ENCODE data around the gene INO80E. TPM values are rescaled to one million over a fixed set of nuclear protein-coding genes. Genes with fewer than 3 reads are reported as not detected.

INO80E gene
- total RNA-seq, 2 experiments from 2014 or later, result 75.9 to 79.1 TPM

DNA sequence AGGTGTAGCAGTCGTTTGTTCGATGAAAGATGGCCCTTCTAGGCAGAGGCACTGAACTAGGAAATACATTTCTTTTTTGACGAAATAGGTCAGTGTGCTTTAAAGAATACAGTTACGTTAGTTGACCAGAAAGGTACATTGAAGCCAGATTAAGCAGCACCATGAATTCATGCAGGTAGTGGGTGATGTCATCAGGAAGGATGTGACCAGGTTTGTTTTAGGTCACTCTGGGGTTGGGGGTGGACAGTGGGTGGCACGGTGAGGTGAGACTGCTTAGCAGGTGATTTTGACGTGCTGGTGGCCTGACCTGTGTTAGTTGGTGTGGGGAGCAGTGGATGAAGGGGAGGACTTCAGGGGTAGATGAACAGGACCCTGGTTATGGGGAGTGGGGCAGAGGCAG lies 3.6 kb downstream of the INO80E start:
- Mint-ChIP-seq H3K36me3 (ENCODE audit: low read depth) (peaks cover 25% of the 10 kb centered on the region), H3K27me3 (no peaks in the 10 kb centered on the region), H3K4me1 (ENCODE audit: low read depth) (peaks cover 21% of the 10 kb centered on the region), H3K27ac (no peak overlapping the region), H3K4me3 (no peak overlapping the region), H3K9me3 (no peaks in the 10 kb centered on the region)
- CTCF ChIA-PET, result no interaction called here
- POLR2A ChIA-PET, result interaction anchor here (0.6 kb wide), 1 partner anchor 73 kb away, joined by 3 read pairs; no protein-coding TSS in a partner anchor
- DNase-seq (no peak), ATAC-seq (no peak)
- intact Hi-C loops (cut with micrococcal nuclease), result no loop called here
- TF ChIP-seq, protein P1, sequence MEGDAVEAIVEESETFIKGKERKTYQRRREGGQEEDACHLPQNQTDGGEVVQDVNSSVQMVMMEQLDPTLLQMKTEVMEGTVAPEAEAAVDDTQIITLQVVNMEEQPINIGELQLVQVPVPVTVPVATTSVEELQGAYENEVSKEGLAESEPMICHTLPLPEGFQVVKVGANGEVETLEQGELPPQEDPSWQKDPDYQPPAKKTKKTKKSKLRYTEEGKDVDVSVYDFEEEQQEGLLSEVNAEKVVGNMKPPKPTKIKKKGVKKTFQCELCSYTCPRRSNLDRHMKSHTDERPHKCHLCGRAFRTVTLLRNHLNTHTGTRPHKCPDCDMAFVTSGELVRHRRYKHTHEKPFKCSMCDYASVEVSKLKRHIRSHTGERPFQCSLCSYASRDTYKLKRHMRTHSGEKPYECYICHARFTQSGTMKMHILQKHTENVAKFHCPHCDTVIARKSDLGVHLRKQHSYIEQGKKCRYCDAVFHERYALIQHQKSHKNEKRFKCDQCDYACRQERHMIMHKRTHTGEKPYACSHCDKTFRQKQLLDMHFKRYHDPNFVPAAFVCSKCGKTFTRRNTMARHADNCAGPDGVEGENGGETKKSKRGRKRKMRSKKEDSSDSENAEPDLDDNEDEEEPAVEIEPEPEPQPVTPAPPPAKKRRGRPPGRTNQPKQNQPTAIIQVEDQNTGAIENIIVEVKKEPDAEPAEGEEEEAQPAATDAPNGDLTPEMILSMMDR (IDR thresholded peaks at IDR 0.05), result no peak

- intact Hi-C loops (cut with micrococcal nuclease), result no loop called here
- Mint-ChIP-seq H3K36me3 (ENCODE audit: low read depth) (peaks cover 20% of the 10 kb centered on the region), H3K27me3 (no peaks in the 10 kb centered on the region), H3K9me3 (no peaks in the 10 kb centered on the region), H3K4me1 (ENCODE audit: low read depth) (peaks cover 18% of the 10 kb centered on the region), H3K27ac (no peak overlapping the region), H3K4me3 (no peak overlapping the region)
- TF ChIP-seq, protein P1 (IDR thresholded peaks at IDR 0.05), result no peak
- ATAC-seq (no peak), DNase-seq (no peak)
- ChIA-PET CTCF (no interaction called here), POLR2A (interaction anchor here (0.6 kb wide), 1 partner anchor 202 kb away, joined by 3 read pairs; no protein-coding TSS in a partner anchor)
These were observed 4.9 kb downstream of the INO80E start for GRCh38 chr16:30000735-30001631.

DNA sequence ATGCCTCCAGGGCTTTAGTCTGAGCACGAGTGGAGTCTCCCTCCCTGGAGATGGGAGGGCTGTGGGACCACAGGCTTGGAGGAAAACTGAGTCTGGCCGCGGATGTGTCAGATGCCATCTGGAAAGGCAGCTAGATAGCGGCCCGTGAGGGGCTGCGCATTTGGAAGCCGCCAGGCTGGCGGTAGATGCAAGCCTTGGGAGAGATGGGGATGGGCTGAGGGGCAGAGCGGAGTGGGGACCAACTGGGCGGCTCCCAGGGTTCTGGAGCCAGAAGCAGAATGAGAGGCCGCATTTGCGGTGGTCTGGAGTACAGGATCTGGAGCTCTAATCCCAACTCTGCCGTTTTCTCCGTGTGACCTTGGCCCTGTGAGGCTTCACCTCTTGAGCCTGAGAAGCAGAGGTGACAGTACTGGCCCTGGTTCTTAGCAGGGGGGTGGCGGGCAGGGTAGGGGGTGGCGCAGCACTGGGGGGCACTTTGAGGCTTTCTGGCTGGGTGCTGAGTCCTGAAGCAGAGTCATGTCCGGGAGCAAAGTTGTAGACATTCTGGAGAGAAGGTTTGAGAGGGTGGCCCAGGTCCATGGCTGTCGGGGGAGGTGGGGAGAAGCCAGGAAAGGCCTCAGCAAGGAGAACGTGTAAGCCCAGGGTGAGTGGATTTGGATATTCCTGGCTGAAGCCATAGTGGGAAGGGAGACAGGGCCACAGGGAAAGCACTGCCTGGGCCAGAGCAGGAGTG lies 6.7 kb downstream of the INO80E start:
- Mint-ChIP-seq H3K9me3 (no peaks in the 10 kb centered on the region), H3K4me1 (ENCODE audit: low read depth) (peaks cover 11% of the 10 kb centered on the region), H3K36me3 (ENCODE audit: low read depth) (peaks cover 11% of the 10 kb centered on the region), H3K27me3 (no peaks in the 10 kb centered on the region), H3K27ac (peak overlapping the region; percentile 49), H3K4me3 (no peak overlapping the region)
- intact Hi-C loops (cut with micrococcal nuclease), result no loop called here
- ATAC-seq (no peak), DNase-seq (no peak)
- ChIA-PET CTCF (interaction anchor here (0.8 kb wide), 1 partner anchor 30 kb away, joined by 3 read pairs; no protein-coding TSS in a partner anchor), POLR2A (interaction anchor here (0.8 to 1.0 kb wide), 2 partner anchors 24 to 27 kb away, joined by 3 read pairs; no protein-coding TSS in a partner anchor)
- TF ChIP-seq, protein P1 (IDR thresholded peaks at IDR 0.05), result no peak

DNA sequence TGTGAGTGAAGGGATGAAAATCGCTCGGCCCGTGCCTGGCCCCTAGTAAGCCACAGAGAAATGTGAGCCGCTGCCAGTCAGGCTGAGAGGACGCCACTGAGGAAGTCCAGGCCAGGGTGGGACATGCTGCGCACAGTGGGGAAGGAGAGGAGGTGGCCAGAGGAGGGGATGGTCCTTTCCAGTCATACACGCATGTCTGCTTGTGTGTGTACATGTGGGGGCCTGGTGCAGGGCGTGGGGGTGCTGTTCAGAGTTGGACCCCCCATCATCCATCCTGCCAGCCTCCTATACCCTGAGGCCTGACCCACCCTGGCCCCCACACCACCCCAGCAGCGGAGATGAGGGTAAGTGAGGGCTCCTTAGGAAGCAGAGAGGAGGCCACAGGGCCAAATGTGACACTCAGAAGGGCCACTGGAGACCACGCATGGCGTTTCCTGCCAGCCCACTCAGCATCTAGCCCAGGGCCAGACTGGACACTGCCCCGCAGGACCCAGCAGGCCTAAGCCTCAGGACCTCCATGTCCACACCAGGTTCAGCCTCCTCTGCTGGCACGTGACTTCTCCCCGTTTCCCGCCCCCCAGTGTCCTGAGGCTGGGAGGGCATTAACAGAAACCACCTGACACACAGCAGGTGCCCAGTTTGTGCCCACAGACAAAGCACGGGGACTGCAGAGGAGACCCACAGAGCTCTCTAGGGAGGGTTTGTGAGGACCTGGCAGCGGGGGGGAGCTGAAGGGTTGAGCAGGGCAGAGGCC lies 7.8 kb downstream of the INO80E start:
- no peaks in the 10 kb centered on the region for H3K27me3 Mint-ChIP-seq
- H3K4me1 Mint-ChIP-seq (ENCODE audit: low read depth), result peaks cover 5% of the 10 kb centered on the region
- no peak for ATAC-seq
- no peak overlapping the region for H3K4me3 Mint-ChIP-seq
- intact Hi-C loops (cut with micrococcal nuclease), result no loop called here
- H3K36me3 Mint-ChIP-seq (ENCODE audit: low read depth), result peaks cover 4% of the 10 kb centered on the region
- DNase-seq, result no peak
- TF ChIP-seq, protein P1 (IDR thresholded peaks at IDR 0.05), result no peak
- ChIA-PET POLR2A (interaction anchor here (1.1 kb wide), 1 partner anchor 78 kb away, joined by 3 read pairs; the partner anchor contains the start of gene KCTD13), CTCF (interaction anchor here (2.7 kb wide), 1 partner anchor 304 kb away, joined by 14 read pairs; no protein-coding TSS in a partner anchor)
- no peaks in the 10 kb centered on the region for H3K9me3 Mint-ChIP-seq
- no peak overlapping the region for H3K27ac Mint-ChIP-seq
